ENCODE measurements around the gene NEIL3.

NEIL3 gene

GRCh38 chr4:177308847-177309521 lies 690 bp upstream of the NEIL3 start:
- ChIA-PET CTCF (interaction anchor here (1.4 to 2.3 kb wide), 2 partner anchors 31 to 58 kb away, joined by 4 to 10 read pairs; no protein-coding TSS in a partner anchor), POLR2A (no interaction called here)
- DNase-seq (ENCODE audit: extremely low spot score), result no peak
- TF ChIP-seq CTCF (IDR thresholded peaks at IDR 0.05; ENCODE audit: control extremely low read depth, extremely low read depth, low read depth, missing control alignments), result no peak

- CTCF ChIA-PET, result interaction anchor here (1.1 to 2.6 kb wide), 4 partner anchors 10 to 61 kb away, joined by 3 to 13 read pairs (median 4); no protein-coding TSS in a partner anchor
- DNase-seq (ENCODE audit: extremely low spot score), result no peak
- POLR2A ChIA-PET, result no interaction called here
- TF ChIP-seq CTCF (IDR thresholded peaks at IDR 0.05; ENCODE audit: control extremely low read depth, extremely low read depth, low read depth, missing control alignments), result no peak
Observed at GRCh38 chr4:177311589-177311988, 1.9 kb downstream of the NEIL3 start.

- ChIA-PET CTCF (interaction anchor here (1.5 to 2.6 kb wide), 4 partner anchors 8 to 63 kb away, joined by 4 to 13 read pairs (median 5); no protein-coding TSS in a partner anchor), POLR2A (no interaction called here)
- no peak for DNase-seq (ENCODE audit: extremely low spot score)
Observed at GRCh38 chr4:177313263-177313662, 3.6 kb downstream of the NEIL3 start.

GRCh38 chr4:177315767-177316464 lies 6.2 kb downstream of the NEIL3 start:
- no peak for DNase-seq (ENCODE audit: extremely low spot score)
- no peak for TF ChIP-seq CTCF (IDR thresholded peaks at IDR 0.05; ENCODE audit: control extremely low read depth, extremely low read depth, low read depth, missing control alignments)
- ChIA-PET POLR2A (no interaction called here), CTCF (interaction anchor here (0.9 to 1.9 kb wide), 6 partner anchors 8 to 66 kb away, joined by 3 to 8 read pairs (median 4); no protein-coding TSS in a partner anchor)

More at GRCh38 chr4:177313263-177313662, 3.6 kb downstream of the NEIL3 start:
- TF ChIP-seq CTCF (IDR thresholded peaks at IDR 0.05; ENCODE audit: control extremely low read depth, extremely low read depth, low read depth, missing control alignments), result no peak

GRCh38 chr4:177320721-177321120 lies 11.0 kb downstream of the NEIL3 start:
- no peak for TF ChIP-seq CTCF (IDR thresholded peaks at IDR 0.05; ENCODE audit: control extremely low read depth, extremely low read depth, low read depth, missing control alignments)
- ChIA-PET CTCF (interaction anchor here (0.7 to 2.4 kb wide), 4 partner anchors 8 to 506 kb away, joined by 3 to 13 read pairs (median 4); no protein-coding TSS in a partner anchor), POLR2A (no interaction called here)
- no peak for DNase-seq (ENCODE audit: extremely low spot score)

GRCh38 chr4:177321647-177322046 lies 12.0 kb downstream of the NEIL3 start:
- no peak for TF ChIP-seq CTCF (IDR thresholded peaks at IDR 0.05; ENCODE audit: control extremely low read depth, extremely low read depth, low read depth, missing control alignments)
- ChIA-PET POLR2A (no interaction called here), CTCF (interaction anchor here (1.3 to 2.4 kb wide), 5 partner anchors 9 to 71 kb away, joined by 3 to 13 read pairs (median 8); no protein-coding TSS in a partner anchor)
- no peak for DNase-seq (ENCODE audit: extremely low spot score)

Measured in GM10248 (cell line).